WTC11 (cell line): ENCODE results near the gene ZFP36L1. TPM values are rescaled to one million over a fixed set of nuclear protein-coding genes. Genes with fewer than 3 reads are reported as not detected.

Experiments
- ATF2 ChIP-seq: sonication (generic); formaldehyde crosslinking; IDR thresholded peaks from 2 replicates; pipeline ENCODE4 v1.8.1; 2022; ENCODE audit warnings: low read depth, missing genetic modification reagents, borderline replicate concordance
- ELF4 ChIP-seq: sonication (generic); formaldehyde crosslinking; IDR thresholded peaks from 2 replicates; pipeline ENCODE4 v1.8.1; 2022; ENCODE audit warnings: low read depth, mild to moderate bottlenecking, moderate library complexity, missing genetic modification reagents
- ESRRA ChIP-seq: sonication (generic); formaldehyde crosslinking; IDR thresholded peaks from 2 replicates; pipeline ENCODE4 v1.8.1; 2022; ENCODE audit warnings: mild to moderate bottlenecking, missing genetic modification reagents, borderline replicate concordance
- FOXK1 ChIP-seq: sonication (generic); formaldehyde crosslinking; IDR thresholded peaks from 2 replicates; pipeline ENCODE4 v1.8.0; 2022; ENCODE audit warnings: mild to moderate bottlenecking, moderate library complexity, missing genetic modification reagents
- FOXP1 ChIP-seq: sonication (generic); formaldehyde crosslinking; IDR thresholded peaks from 2 replicates; pipeline ENCODE4 v1.8.0; 2022; ENCODE audit warnings: missing genetic modification reagents, mild to moderate bottlenecking, moderate library complexity, borderline replicate concordance
- GABPB1 ChIP-seq: sonication (generic); formaldehyde crosslinking; IDR thresholded peaks from 2 replicates; pipeline ENCODE4 v1.8.1; 2023; ENCODE audit warnings: mild to moderate bottlenecking, missing genetic modification reagents
- GTF2I ChIP-seq: fragments of 250-450 bp; sonication (Bioruptor Pico); conservative IDR thresholded peaks from 2 replicates; pipeline ENCODE4 v1.4.0; 2021; ENCODE audit warnings: mild to moderate bottlenecking
- MYBL2 ChIP-seq: sonication (generic); formaldehyde crosslinking; IDR thresholded peaks from 2 replicates; pipeline ENCODE4 v1.8.1; 2023; ENCODE audit warnings: mild to moderate bottlenecking, moderate library complexity, missing genetic modification reagents
- NR3C1 ChIP-seq: sonication (generic); formaldehyde crosslinking; conservative IDR thresholded peaks from 2 replicates; pipeline ENCODE4 v1.8.1; 2023; ENCODE audit warnings: low read depth, mild to moderate bottlenecking, missing genetic modification reagents
- PRRX2 ChIP-seq: fragments of 250-450 bp; sonication (Bioruptor Pico); IDR thresholded peaks from 2 replicates; pipeline ENCODE4 v1.8.0; 2021; ENCODE audit warnings: mild to moderate bottlenecking
- RORB ChIP-seq: fragments of 250-450 bp; sonication (Bioruptor Pico); IDR thresholded peaks from 2 replicates; pipeline ENCODE4 v1.9.0; 2021; ENCODE audit warnings: mild to moderate bottlenecking
- SMAD3 ChIP-seq: sonication (generic); formaldehyde crosslinking; IDR thresholded peaks from 2 replicates; pipeline ENCODE4 v1.8.0; 2022; ENCODE audit warnings: missing genetic modification reagents, mild to moderate bottlenecking, borderline replicate concordance
- SP1 ChIP-seq: sonication (generic); formaldehyde crosslinking; conservative IDR thresholded peaks from 2 replicates; pipeline ENCODE4 v1.8.1; 2022; ENCODE audit warnings: missing genetic modification reagents
- TCF7 ChIP-seq: sonication (generic); formaldehyde crosslinking; IDR thresholded peaks from 2 replicates; pipeline ENCODE4 v1.8.0; 2022; ENCODE audit warnings: mild to moderate bottlenecking, low read depth, missing genetic modification reagents, moderate library complexity
- TEAD1 ChIP-seq: sonication (generic); formaldehyde crosslinking; IDR thresholded peaks from 2 replicates; pipeline ENCODE4 v1.8.0; 2022; ENCODE audit warnings: mild to moderate bottlenecking, missing genetic modification reagents
- ZBTB21 ChIP-seq: sonication (generic); formaldehyde crosslinking; IDR thresholded peaks from 2 replicates; pipeline ENCODE4 v1.8.1; 2023; ENCODE audit warnings: mild to moderate bottlenecking, missing genetic modification reagents, borderline replicate concordance
- ZBTB43 ChIP-seq: sonication (generic); formaldehyde crosslinking; IDR thresholded peaks from 2 replicates; pipeline ENCODE4 v1.8.1; 2023; ENCODE audit warnings: mild to moderate bottlenecking, missing genetic modification reagents
- ZNF121 ChIP-seq: sonication (generic); formaldehyde crosslinking; IDR thresholded peaks from 2 replicates; pipeline ENCODE4 v1.8.0; 2023; ENCODE audit warnings: missing genetic modification reagents
- ZNF138 ChIP-seq: sonication (generic); formaldehyde crosslinking; conservative IDR thresholded peaks from 2 replicates; pipeline ENCODE4 v1.8.1; 2022; ENCODE audit warnings: mild to moderate bottlenecking, moderate library complexity, missing genetic modification reagents
- ZNF219 ChIP-seq: sonication (generic); formaldehyde crosslinking; IDR thresholded peaks from 2 replicates; pipeline ENCODE4 v1.8.0; 2023; ENCODE audit warnings: missing genetic modification reagents, mild to moderate bottlenecking, borderline replicate concordance
- ZNF263 ChIP-seq: sonication (generic); formaldehyde crosslinking; IDR thresholded peaks from 2 replicates; pipeline ENCODE4 v1.8.1; 2022; ENCODE audit warnings: low read depth, mild to moderate bottlenecking, moderate library complexity, missing genetic modification reagents
- ZNF396 ChIP-seq: fragments of 250-450 bp; sonication (Bioruptor Pico); IDR thresholded peaks from 2 replicates; pipeline ENCODE4 v1.8.0; 2021; ENCODE audit warnings: mild to moderate bottlenecking, moderate library complexity, borderline replicate concordance
- total RNA-seq: library from RNA; stranded (reverse); gene quantifications from 3 replicates; pipeline ENCODE4 v1.2.3, GENCODE V29; 2021
- TF ChIP-seq, protein P1 (sequence below): sonication (generic); formaldehyde crosslinking; IDR thresholded peaks from 2 replicates; pipeline ENCODE4 v1.8.1; 2022; ENCODE audit warnings: low read depth, mild to moderate bottlenecking, moderate library complexity, missing genetic modification reagents, borderline replicate concordance
- TF ChIP-seq, protein P2 (sequence below): sonication (generic); formaldehyde crosslinking; conservative IDR thresholded peaks from 2 replicates; pipeline ENCODE4 v1.8.1; 2022; ENCODE audit warnings: mild to moderate bottlenecking, missing genetic modification reagents
- TF ChIP-seq, protein P3 (sequence below): sonication (generic); formaldehyde crosslinking; IDR thresholded peaks from 2 replicates; pipeline ENCODE4 v1.8.0; 2023; ENCODE audit warnings: missing genetic modification reagents, mild to moderate bottlenecking, borderline replicate concordance
- TF ChIP-seq, protein P4 (sequence below): fragments of 250-450 bp; sonication (Bioruptor Pico); IDR thresholded peaks from 2 replicates; pipeline ENCODE4 v1.8.0; 2021; ENCODE audit warnings: mild to moderate bottlenecking
- TF ChIP-seq, protein P5 (sequence below): sonication (generic); formaldehyde crosslinking; IDR thresholded peaks from 2 replicates; pipeline ENCODE4 v1.8.1; 2023; ENCODE audit warnings: mild to moderate bottlenecking, missing genetic modification reagents, moderate library complexity

The ZFP36L1 gene
- total RNA-seq, 1 experiment from 2014 or later: 132 TPM

DNA sequence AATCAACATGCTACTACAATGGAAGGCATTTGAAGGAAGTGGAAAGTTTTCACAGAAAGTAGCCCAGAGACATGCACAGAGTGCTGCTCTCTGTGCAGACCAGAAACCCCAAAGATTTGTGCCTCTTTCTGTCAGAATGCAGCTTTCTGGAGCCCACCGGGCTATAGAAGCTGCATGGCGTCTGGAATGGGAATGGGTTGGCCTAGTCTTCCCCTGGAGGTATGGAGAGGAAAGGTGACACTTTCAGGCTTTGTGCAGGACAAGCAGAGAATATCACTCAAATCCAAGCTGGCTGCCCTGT, 21.3 kb upstream of the ZFP36L1 start (continued):
- TF ChIP-seq, protein P1, sequence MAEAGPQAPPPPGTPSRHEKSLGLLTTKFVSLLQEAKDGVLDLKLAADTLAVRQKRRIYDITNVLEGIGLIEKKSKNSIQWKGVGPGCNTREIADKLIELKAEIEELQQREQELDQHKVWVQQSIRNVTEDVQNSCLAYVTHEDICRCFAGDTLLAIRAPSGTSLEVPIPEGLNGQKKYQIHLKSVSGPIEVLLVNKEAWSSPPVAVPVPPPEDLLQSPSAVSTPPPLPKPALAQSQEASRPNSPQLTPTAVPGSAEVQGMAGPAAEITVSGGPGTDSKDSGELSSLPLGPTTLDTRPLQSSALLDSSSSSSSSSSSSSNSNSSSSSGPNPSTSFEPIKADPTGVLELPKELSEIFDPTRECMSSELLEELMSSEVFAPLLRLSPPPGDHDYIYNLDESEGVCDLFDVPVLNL (CRISPR knock-in tag): no peak
- no peak for TF ChIP-seq SMAD3
- TF ChIP-seq ZNF138 (CRISPR knock-in tag): no peak
- peak; percentile 77; the same call in 1 of the 2 replicates for TF ChIP-seq FOXP1 (CRISPR knock-in tag)
- TF ChIP-seq GTF2I: no peak
- TF ChIP-seq, protein P2, sequence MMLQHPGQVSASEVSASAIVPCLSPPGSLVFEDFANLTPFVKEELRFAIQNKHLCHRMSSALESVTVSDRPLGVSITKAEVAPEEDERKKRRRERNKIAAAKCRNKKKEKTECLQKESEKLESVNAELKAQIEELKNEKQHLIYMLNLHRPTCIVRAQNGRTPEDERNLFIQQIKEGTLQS: no peak
- no peak for TF ChIP-seq RORB (CRISPR knock-in tag)
- TF ChIP-seq FOXK1 (CRISPR knock-in tag): no peak
- no peak for TF ChIP-seq PRRX2 (CRISPR knock-in tag)
- TF ChIP-seq ZBTB21: no peak
- TF ChIP-seq, protein P3, sequence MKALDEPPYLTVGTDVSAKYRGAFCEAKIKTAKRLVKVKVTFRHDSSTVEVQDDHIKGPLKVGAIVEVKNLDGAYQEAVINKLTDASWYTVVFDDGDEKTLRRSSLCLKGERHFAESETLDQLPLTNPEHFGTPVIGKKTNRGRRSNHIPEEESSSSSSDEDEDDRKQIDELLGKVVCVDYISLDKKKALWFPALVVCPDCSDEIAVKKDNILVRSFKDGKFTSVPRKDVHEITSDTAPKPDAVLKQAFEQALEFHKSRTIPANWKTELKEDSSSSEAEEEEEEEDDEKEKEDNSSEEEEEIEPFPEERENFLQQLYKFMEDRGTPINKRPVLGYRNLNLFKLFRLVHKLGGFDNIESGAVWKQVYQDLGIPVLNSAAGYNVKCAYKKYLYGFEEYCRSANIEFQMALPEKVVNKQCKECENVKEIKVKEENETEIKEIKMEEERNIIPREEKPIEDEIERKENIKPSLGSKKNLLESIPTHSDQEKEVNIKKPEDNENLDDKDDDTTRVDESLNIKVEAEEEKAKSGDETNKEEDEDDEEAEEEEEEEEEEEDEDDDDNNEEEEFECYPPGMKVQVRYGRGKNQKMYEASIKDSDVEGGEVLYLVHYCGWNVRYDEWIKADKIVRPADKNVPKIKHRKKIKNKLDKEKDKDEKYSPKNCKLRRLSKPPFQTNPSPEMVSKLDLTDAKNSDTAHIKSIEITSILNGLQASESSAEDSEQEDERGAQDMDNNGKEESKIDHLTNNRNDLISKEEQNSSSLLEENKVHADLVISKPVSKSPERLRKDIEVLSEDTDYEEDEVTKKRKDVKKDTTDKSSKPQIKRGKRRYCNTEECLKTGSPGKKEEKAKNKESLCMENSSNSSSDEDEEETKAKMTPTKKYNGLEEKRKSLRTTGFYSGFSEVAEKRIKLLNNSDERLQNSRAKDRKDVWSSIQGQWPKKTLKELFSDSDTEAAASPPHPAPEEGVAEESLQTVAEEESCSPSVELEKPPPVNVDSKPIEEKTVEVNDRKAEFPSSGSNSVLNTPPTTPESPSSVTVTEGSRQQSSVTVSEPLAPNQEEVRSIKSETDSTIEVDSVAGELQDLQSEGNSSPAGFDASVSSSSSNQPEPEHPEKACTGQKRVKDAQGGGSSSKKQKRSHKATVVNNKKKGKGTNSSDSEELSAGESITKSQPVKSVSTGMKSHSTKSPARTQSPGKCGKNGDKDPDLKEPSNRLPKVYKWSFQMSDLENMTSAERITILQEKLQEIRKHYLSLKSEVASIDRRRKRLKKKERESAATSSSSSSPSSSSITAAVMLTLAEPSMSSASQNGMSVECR: no peak
- no peak for TF ChIP-seq TCF7
- no peak for TF ChIP-seq ZNF396 (CRISPR knock-in tag)
- TF ChIP-seq MYBL2 (CRISPR knock-in tag): no peak
- 0 out of 2 replicates have a peak, but pooled peaks have one; percentile 50 for TF ChIP-seq ZBTB43 (CRISPR knock-in tag)
- TF ChIP-seq NR3C1 (CRISPR knock-in tag): no peak
- TF ChIP-seq ATF2: no peak
- TF ChIP-seq, protein P4, sequence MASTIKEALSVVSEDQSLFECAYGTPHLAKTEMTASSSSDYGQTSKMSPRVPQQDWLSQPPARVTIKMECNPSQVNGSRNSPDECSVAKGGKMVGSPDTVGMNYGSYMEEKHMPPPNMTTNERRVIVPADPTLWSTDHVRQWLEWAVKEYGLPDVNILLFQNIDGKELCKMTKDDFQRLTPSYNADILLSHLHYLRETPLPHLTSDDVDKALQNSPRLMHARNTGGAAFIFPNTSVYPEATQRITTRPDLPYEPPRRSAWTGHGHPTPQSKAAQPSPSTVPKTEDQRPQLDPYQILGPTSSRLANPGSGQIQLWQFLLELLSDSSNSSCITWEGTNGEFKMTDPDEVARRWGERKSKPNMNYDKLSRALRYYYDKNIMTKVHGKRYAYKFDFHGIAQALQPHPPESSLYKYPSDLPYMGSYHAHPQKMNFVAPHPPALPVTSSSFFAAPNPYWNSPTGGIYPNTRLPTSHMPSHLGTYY (CRISPR knock-in tag): no peak
- no peak for TF ChIP-seq ZNF121 (CRISPR knock-in tag)
- TF ChIP-seq TEAD1 (CRISPR knock-in tag): no peak
- TF ChIP-seq ZNF219 (CRISPR knock-in tag): no peak
- TF ChIP-seq, protein P5, sequence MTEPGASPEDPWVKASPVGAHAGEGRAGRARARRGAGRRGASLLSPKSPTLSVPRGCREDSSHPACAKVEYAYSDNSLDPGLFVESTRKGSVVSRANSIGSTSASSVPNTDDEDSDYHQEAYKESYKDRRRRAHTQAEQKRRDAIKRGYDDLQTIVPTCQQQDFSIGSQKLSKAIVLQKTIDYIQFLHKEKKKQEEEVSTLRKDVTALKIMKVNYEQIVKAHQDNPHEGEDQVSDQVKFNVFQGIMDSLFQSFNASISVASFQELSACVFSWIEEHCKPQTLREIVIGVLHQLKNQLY (CRISPR knock-in tag): no peak
- no peak for TF ChIP-seq ESRRA (CRISPR knock-in tag)
- TF ChIP-seq ZNF263: no peak
- TF ChIP-seq GABPB1 (CRISPR knock-in tag): no peak
- TF ChIP-seq ELF4 (CRISPR knock-in tag): no peak
- TF ChIP-seq SP1 (CRISPR knock-in tag): peak; percentile 32; the same call in 1 of the 2 replicates
